Measurements from ENCODE around the gene SFMBT2.

SFMBT2 gene

DNA sequence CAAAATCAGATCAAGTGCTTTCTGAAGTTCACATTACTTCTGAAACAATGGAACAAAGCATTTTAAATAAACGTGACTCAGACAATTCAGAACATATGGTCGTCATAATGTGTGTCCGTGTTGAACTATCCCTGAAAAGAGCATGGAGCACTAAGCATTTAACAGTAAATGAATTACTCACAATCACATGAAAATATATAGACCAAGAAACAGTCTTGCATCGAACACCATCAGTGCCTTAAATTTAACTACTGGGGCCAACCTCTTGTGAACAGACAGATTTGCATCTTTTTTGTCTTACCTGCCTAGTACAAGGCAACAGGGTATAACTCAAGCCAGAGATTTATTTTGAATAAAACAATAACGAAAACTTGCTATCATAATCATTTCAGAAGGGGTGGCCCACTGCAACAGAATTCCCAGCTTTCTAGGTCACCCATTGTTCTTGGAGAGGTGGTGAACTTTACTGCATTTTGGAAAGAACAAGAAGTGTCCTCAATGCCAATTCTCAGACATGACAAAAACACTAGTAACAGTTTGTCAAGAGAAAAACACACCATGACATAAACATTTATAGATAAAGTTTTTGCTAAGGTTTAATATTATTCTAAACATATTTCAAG, 293.5 kb downstream of the SFMBT2 start:
- H3K36me3 ChIP-seq (ENCODE audit: control insufficient read depth, insufficient read depth, low read length), result no peaks in the 10 kb centered on the region
- H3K27me3 ChIP-seq (replicated peaks; ENCODE audit: control insufficient read depth, insufficient read depth, low read length), result no peaks in the 10 kb centered on the region
- H3K4me3 ChIP-seq (replicated peaks; ENCODE audit: low read depth, low read length), result no peak overlapping the region
- no peak for DNase-seq (ENCODE audit: extremely low read depth, insufficient read length)
- TF ChIP-seq CTCF (IDR thresholded peaks at IDR 0.05; ENCODE audit: insufficient read depth, low read length, poor library complexity, severe bottlenecking), result no peak

DNA sequence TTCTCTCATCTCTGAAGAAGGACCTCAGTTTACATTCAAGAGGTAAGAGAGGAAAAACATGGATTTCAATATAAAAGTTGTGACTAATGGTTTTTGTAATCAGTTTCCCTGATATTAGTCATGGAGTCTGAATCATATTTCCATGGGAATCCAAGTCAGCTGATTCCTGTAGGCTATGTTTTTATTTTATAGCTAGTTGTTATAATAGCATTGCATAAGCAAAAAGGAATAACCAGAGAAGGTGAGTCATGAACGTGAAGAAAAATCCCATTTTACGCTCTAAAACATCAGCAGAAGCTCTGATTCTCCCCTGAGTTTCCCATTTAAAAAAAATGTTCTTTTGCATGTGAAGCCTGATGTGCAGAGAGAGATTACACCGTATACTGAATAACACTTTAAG, 299.3 kb downstream of the SFMBT2 start:
- Histone ChIP-seq H3K27me3 (replicated peaks; ENCODE audit: control insufficient read depth, insufficient read depth, low read length) (no peaks in the 10 kb centered on the region), H3K4me3 (replicated peaks; ENCODE audit: low read depth, low read length) (no peak overlapping the region), H3K36me3 (ENCODE audit: control insufficient read depth, insufficient read depth, low read length) (no peaks in the 10 kb centered on the region)
- DNase-seq (ENCODE audit: extremely low read depth, insufficient read length), result no peak
- TF ChIP-seq CTCF (IDR thresholded peaks at IDR 0.05; ENCODE audit: insufficient read depth, low read length, poor library complexity, severe bottlenecking), result no peak

- Histone ChIP-seq H3K36me3 (ENCODE audit: control insufficient read depth, insufficient read depth, low read length) (no peaks in the 10 kb centered on the region), H3K27me3 (replicated peaks; ENCODE audit: control insufficient read depth, insufficient read depth, low read length) (no peaks in the 10 kb centered on the region), H3K4me3 (replicated peaks; ENCODE audit: low read depth, low read length) (no peak overlapping the region)
- no peak for DNase-seq (ENCODE audit: extremely low read depth, insufficient read length)
- no peak for TF ChIP-seq CTCF (IDR thresholded peaks at IDR 0.05; ENCODE audit: insufficient read depth, low read length, poor library complexity, severe bottlenecking)
Observed at GRCh38 chr10:7111089-7111488, 299.7 kb downstream of the SFMBT2 start.

Data from GM06990 (cell line).